NCI-H2107 treated with DMSO at 0.1 percent for 48 hours (cell line): Measurements from ENCODE around the gene ACVR1.
"Not testable (repeated sequence)": the region's sequence is repeated elsewhere in the genome, so short reads cannot be mapped to it uniquely, and the experiment has no call there.

Source experiments
- DNase-seq: peaks from one replicate; lab custom pipeline; 2025; ENCODE audit not compliant: unreplicated experiment; lab: John Stamatoyannopoulos, UW

The ACVR1 gene

DNA sequence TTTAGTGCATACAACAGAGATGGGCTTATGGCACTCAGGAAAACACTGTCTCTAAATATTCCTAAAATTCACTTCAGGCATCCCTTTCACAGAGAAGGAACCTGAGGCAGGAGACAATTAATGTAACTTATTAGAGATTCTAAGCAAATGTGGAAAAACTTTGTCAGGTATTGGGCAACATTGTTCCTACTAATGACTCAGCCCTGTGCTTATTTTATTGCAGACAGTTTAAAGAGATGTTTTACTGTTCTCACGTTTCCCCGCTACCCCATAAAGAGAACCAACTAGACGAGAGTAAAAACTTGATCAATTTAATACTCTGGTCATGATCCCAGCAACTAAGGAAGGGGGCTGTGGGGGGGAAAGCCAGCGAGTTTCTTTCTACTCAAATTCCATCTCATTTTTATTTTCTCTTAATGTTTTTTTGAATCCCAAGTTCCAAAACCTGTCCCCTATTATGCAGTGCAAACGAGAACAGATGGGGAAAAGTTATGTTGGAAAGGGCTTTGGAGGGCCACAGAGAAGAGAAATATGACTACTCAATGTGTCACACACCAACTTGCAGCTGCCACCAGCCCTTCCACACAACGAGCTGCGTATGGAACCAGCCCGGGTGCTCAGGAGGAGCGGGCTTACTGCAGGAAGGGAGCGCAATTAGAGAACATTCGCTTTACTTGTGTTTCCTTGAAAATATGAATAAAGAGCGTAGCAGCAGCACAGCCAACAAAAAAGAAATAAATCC, 18.7 kb upstream of the ACVR1 start:
- no peak for DNase-seq

DNA sequence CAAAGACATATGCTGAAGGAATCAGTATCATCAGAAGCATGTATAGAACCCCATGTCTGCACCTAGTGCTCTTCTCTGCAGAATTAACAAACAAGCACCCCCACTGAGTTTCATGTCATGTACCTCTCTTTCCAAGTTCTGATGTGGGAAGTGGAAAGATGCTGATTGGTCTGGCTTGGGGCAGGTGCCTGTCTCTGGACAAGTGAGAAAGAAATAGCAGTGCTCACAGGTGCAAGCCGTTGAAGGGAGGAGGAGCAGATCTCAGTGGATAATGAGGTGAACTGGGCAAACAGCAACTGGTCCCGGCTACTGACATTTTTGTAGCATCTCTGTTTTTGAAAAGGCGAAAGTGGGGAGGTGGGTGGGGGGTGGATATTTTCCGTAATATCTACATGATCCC, 17.5 kb upstream of the ACVR1 start:
- no peak for DNase-seq

- DNase-seq: no peak
Observed at GRCh38 chr2:157891643-157892041, 15.5 kb upstream of the ACVR1 start.

DNA sequence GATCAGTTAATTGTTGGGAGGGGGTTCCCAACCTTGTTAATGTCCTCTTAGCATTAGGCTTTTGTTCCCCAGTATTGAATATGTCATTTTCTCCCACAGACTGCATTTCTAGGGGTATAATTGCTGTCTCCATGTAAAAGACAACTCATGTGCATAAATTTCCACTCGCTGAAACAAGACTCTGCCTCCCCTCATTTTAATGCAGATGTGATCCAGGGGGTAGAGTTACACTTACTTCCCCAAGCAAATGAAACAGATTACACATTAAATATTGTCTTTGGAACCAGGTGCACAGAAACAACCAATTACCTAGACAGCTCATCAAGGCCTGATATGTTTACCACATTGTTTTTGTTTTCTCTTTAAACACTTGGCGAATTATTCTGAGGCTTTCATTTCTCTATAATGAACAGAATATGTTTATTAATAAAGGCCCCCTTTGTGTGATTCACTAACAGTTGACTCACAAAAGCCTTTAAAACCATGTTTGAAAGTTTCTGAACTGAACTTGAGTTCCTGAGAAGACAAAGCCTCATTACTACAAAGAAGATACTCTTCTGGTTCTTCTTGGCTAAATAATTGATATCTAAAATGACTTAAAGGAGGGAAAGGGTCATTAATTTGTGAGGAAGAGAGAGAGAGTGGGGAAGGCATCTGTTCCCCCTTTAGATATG, 15.0 kb upstream of the ACVR1 start:
- DNase-seq: peak; percentile 26

DNA sequence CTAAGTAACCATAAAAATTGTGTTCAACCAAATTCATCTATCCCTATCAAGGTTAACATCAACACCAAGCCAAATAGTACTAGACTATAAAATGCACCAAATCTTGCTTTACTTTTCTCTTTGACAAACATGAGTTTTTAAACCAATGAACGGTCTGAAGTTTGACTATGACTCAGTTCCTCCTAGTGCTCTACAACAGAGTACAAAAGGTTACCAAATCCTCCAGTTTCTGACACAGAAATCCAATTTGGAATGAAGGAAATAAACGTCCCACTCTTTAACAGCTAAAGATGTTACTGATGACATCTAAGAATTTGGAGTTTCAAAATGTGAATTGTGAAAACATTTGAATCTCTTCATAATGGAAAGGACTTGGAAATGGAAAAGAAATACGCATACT, 11.8 kb upstream of the ACVR1 start:
- DNase-seq: no peak

DNA sequence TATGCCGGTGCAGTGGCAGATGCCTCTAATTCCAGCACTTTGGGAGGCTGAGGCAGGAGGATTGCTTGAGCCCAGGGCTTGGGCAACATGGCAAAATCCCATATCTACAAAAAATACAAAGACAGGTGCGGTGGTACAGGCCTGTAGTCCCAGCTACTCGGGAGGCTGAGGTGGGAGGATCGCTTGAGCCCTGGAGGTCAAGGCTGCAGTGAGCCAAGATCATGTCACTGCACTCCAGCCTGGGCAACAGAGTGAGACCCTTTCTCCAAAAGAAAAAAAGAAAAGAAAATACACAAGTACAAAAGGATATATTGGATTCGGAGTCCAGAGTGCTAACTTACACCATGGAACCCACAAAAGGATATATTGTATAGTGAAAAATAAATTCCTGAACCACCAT, 8.4 kb upstream of the ACVR1 start:
- not testable (repeated sequence) for DNase-seq

- no peak for DNase-seq
Observed at GRCh38 chr2:157880927-157881326, 4.8 kb upstream of the ACVR1 start.

GRCh38 chr2:157877761-157878400, 1.8 kb upstream of the ACVR1 start:
- DNase-seq: no peak

DNA sequence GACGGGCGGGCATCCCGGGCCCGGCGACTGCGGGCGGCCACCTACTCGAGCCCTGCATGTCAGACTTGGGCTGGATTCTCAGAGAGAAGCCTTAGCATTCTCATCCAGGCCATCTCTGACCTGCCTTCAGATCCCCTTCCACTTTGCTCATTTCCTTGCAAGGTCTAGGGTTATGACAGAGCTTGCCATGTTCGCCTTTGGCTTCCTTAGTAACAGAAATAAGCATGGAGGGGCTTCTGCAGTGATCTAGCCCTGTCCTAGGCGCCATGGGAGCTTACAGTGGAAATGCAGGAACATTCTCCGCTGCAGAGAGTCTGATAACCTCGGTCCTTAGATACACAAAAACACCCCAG, 632 bp upstream of the ACVR1 start:
- DNase-seq: no peak

GRCh38 chr2:157875641-157876065, 477 bp downstream of the ACVR1 start:
- no peak for DNase-seq

- no peak for DNase-seq
Observed at GRCh38 chr2:157874997-157875640, 1.0 kb downstream of the ACVR1 start.

- DNase-seq: no peak
Observed at GRCh38 chr2:157874348-157874747, 1.8 kb downstream of the ACVR1 start.

DNA sequence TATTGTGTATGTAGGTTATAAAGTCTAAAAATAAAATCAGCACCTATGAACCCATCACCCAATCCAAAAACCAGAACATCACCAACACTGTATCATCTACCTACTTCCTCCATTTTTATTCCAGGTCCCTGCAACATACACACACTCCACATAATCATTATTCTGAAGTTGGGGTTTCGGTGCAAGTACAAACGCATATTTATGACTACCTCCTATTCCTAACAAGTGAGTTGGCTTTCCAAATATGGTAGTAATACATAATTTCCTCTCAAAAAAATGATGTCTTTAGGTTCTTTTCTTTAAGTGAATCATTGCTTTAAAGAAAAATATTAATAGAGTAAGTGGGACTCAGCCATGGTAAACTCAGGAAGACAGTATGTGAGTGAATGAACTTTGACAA, 3.3 kb downstream of the ACVR1 start:
- no peak for DNase-seq

DNA sequence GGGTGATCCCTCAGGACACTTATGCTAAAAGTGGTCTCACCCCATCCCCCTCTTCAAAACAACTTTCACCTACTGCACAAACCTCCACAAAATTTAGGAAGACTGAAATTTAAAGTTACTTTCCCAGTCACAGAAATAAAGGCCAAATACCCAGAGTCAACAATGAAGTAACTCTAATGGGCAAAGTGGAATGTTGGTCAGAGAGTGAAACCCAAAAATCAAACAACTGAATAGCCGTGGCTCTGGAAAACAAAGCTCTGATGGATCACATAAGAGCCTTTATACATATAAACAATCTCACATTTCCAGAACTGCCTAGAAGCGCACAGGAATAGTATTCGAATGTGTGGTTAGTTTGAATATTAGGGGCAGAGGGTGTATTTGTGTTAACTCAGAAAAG, 4.7 kb downstream of the ACVR1 start:
- peak; percentile 25 for DNase-seq

DNA sequence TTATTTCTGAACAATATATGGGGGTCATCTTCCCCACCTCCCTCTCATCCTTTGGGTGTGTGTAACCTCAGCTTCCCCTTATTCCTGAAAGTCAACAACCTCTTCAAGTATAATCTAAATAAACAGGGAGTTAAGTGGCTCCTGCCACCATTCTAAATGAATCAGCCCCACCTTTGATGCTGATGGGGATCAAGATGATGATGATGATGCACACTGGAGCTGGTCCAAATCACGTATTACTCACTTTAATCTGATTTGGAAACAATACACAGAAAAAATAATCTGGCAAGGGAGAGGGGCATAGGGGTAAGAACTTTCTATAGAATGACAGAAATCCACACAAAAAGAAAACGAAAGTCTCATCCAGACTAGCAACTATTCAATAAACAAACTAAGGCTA, 7.1 kb downstream of the ACVR1 start:
- no peak for DNase-seq

DNA sequence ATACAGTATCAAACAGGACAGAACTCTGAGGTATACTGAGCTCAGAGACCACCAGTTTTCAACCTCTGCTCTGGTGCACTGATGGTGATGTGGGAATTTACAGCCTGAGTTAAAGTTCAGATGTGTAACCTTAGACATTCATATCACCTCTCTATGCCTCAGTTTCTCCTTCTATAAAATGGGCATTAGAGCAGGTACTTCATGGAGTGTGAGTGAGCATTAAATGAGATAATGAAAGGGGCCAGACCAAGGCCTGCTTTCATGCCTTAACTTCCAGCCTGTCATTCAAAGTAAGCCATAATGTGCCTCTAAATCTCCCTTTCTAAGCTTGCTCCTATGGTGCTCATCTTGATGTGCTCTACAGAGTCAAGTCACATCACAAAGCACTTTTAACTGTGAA, 8.4 kb downstream of the ACVR1 start:
- DNase-seq: no peak

- no peak for DNase-seq
Observed at GRCh38 chr2:157866666-157867642, 9.2 kb downstream of the ACVR1 start.

DNA sequence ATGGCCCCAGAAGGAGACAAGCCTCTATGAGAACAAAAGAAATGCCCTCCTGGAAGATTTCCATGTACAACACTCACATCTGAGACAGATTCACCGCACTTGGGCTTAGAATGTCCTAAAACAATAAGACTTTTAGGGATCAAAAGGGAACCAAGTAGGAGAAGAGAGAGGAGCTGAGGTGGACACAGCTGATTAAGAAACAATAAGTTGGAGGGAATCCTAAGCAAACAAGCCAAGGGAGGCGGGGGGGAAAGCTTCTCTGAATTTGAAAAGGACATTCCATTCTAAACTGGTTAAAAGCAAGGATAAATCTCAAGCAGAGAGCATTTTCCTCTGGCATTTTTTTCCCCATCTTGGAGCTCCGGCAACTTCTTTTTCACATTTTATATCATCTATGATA, 9.9 kb downstream of the ACVR1 start:
- DNase-seq: no peak

- no peak for DNase-seq
Observed at GRCh38 chr2:157864857-157865430, 11.2 kb downstream of the ACVR1 start.

DNA sequence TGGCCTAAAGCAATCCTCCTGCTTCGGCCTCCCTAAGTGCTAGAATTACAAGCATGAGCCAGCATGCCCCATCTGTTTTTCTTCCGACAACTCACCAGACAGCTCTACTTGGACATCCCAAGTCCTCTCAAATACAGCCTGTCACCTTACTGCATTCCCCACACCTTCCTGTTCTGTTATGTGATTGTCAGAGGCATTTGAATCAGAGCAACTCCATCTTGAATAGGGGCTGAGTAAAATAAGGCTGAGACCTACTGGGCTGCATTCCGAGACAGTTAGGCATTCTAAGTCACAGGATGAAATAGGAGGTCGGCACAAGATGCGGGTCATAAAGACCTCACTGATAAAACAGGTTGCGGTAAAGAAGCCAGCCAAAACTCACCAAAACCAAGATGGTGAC, 17.3 kb downstream of the ACVR1 start:
- no peak for DNase-seq
